ENCODE results near the gene SUPT3H.

SUPT3H gene

DNA sequence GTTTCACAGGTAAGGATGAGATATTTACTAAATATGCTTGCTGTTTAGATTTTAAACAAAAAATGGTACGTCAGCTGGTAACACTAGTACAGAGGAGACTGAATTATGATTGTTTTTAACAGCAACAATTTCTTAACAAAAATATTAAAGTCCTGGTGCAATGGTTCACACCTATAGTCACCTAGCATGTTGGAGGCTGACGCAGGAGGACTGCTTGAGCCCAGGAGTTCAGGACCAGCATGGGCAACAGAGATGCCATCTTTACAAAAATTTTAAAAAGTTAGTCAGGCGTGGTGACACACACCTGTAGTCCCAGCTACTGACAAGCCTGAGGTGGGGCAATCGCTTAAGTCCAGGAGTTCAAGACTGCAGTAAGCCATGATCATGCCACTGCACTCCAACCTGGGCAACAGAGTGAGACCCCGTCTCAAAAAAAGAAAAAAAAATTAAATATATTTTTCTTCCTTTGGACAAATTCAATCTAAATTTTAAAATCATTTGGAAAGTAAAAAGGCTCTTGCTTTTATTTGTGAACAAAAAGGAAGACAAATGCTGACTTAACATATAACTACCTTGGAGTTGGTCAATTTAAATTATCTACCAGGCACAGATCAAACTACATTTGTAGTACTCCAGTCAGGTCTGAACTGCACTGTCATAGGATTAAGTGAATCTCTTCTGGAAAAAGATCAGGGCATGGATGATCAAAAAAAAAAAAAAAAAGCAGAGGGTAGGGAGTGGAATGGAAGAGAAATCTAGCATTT, 87.8 kb downstream of the SUPT3H start:
- TF ChIP-seq NFIC (IDR thresholded peaks at IDR 0.05) (no peak), ZBTB7A (IDR thresholded peaks at IDR 0.05; ENCODE audit: low read depth) (no peak), CEBPB (IDR thresholded peaks at IDR 0.05) (no peak), EP300 (IDR thresholded peaks at IDR 0.05; ENCODE audit: borderline replicate concordance) (no peak), USF1 (IDR thresholded peaks at IDR 0.05) (no peak), TEAD4 (IDR thresholded peaks at IDR 0.05) (no peak), TCF12 (IDR thresholded peaks at IDR 0.05; ENCODE audit: low read depth) (no peak), CREB1 (IDR thresholded peaks at IDR 0.05; ENCODE audit: low read depth) (no peak), EGR1 (IDR thresholded peaks at IDR 0.05) (no peak), TAF1 (IDR thresholded peaks at IDR 0.05; ENCODE audit: low read depth) (no peak), FOXM1 (IDR thresholded peaks at IDR 0.05; ENCODE audit: borderline replicate concordance, low read depth) (no peak)
- TF ChIP-seq, protein P1, sequence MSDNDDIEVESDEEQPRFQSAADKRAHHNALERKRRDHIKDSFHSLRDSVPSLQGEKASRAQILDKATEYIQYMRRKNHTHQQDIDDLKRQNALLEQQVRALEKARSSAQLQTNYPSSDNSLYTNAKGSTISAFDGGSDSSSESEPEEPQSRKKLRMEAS (IDR thresholded peaks at IDR 0.05), result no peak
- TF ChIP-seq, protein P2, sequence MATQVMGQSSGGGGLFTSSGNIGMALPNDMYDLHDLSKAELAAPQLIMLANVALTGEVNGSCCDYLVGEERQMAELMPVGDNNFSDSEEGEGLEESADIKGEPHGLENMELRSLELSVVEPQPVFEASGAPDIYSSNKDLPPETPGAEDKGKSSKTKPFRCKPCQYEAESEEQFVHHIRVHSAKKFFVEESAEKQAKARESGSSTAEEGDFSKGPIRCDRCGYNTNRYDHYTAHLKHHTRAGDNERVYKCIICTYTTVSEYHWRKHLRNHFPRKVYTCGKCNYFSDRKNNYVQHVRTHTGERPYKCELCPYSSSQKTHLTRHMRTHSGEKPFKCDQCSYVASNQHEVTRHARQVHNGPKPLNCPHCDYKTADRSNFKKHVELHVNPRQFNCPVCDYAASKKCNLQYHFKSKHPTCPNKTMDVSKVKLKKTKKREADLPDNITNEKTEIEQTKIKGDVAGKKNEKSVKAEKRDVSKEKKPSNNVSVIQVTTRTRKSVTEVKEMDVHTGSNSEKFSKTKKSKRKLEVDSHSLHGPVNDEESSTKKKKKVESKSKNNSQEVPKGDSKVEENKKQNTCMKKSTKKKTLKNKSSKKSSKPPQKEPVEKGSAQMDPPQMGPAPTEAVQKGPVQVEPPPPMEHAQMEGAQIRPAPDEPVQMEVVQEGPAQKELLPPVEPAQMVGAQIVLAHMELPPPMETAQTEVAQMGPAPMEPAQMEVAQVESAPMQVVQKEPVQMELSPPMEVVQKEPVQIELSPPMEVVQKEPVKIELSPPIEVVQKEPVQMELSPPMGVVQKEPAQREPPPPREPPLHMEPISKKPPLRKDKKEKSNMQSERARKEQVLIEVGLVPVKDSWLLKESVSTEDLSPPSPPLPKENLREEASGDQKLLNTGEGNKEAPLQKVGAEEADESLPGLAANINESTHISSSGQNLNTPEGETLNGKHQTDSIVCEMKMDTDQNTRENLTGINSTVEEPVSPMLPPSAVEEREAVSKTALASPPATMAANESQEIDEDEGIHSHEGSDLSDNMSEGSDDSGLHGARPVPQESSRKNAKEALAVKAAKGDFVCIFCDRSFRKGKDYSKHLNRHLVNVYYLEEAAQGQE (IDR thresholded peaks at IDR 0.05; ENCODE audit: low read depth), result no peak

DNA sequence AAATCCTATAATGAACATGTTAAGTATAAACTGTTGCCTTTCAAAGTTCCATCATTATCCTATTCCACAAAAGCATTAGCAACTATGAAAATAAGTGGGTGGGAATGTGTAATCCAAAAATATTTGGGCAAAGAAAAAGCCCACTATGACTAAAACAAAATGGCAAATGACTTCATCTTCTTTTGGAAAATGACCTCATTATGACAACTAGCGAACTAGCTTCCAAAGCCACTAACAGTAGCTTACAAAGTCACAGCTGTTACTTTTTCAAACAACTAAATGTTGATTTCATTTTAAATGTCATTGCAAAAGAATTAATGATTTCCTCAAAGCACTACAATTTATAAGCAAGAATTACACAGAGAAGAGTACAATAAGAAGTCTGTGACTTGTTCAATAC, 99.4 kb downstream of the SUPT3H start:
- TF ChIP-seq TCF12 (IDR thresholded peaks at IDR 0.05; ENCODE audit: low read depth), result no peak
- TF ChIP-seq CREB1 (IDR thresholded peaks at IDR 0.05; ENCODE audit: low read depth), result no peak
- no peak for TF ChIP-seq TEAD4 (IDR thresholded peaks at IDR 0.05)
- no peak for TF ChIP-seq ZBTB7A (IDR thresholded peaks at IDR 0.05; ENCODE audit: low read depth)
- no peak for TF ChIP-seq EGR1 (IDR thresholded peaks at IDR 0.05)
- TF ChIP-seq EP300 (IDR thresholded peaks at IDR 0.05; ENCODE audit: borderline replicate concordance), result no peak
- TF ChIP-seq, protein P1 (IDR thresholded peaks at IDR 0.05), result no peak
- TF ChIP-seq USF1 (IDR thresholded peaks at IDR 0.05), result no peak
- TF ChIP-seq RAD21 (IDR thresholded peaks at IDR 0.05; ENCODE audit: low read depth), result no peak
- TF ChIP-seq YY1 (IDR thresholded peaks at IDR 0.05; ENCODE audit: low read depth), result no peak
- TF ChIP-seq FOXM1 (IDR thresholded peaks at IDR 0.05; ENCODE audit: borderline replicate concordance, low read depth), result no peak
- TF ChIP-seq, protein P2 (IDR thresholded peaks at IDR 0.05; ENCODE audit: low read depth), result no peak
- no peak for TF ChIP-seq NFIC (IDR thresholded peaks at IDR 0.05)
- no peak for TF ChIP-seq CEBPB (IDR thresholded peaks at IDR 0.05)
- TF ChIP-seq TAF1 (IDR thresholded peaks at IDR 0.05; ENCODE audit: low read depth), result no peak

DNA sequence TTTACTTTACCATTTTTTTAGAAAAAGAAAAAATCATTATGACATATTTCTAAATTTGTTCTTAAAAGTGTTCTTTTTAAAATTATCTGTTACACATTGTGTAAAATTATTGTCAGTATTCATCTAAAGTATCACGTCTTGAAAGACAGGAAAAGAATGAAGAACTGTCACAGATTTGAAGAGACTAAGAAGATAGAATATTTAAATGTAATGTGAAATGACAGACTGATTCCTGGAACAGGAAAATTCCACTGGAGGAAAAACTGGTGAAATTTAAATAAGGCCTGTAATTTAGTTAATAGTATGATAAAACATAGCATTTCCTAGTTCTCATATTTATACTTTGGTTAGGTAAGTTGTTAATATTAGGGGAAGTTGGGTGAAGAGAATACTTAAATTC, 102.4 kb downstream of the SUPT3H start:
- TF ChIP-seq CEBPB (IDR thresholded peaks at IDR 0.05) (no peak), ZBTB7A (IDR thresholded peaks at IDR 0.05; ENCODE audit: low read depth) (no peak), YY1 (IDR thresholded peaks at IDR 0.05; ENCODE audit: low read depth) (no peak), NFIC (IDR thresholded peaks at IDR 0.05) (no peak), USF1 (IDR thresholded peaks at IDR 0.05) (no peak), EGR1 (IDR thresholded peaks at IDR 0.05) (no peak), EP300 (IDR thresholded peaks at IDR 0.05; ENCODE audit: borderline replicate concordance) (no peak), RAD21 (IDR thresholded peaks at IDR 0.05; ENCODE audit: low read depth) (no peak), CREB1 (IDR thresholded peaks at IDR 0.05; ENCODE audit: low read depth) (no peak), TAF1 (IDR thresholded peaks at IDR 0.05; ENCODE audit: low read depth) (no peak), FOXM1 (IDR thresholded peaks at IDR 0.05; ENCODE audit: borderline replicate concordance, low read depth) (no peak), TCF12 (IDR thresholded peaks at IDR 0.05; ENCODE audit: low read depth) (no peak)
- TF ChIP-seq, protein P2 (IDR thresholded peaks at IDR 0.05; ENCODE audit: low read depth), result no peak
- TF ChIP-seq, protein P1 (IDR thresholded peaks at IDR 0.05), result no peak
